GM23338 (cell line): ENCODE results near the gene ITGA1. TPM values are rescaled to one million over a fixed set of nuclear protein-coding genes. Genes with fewer than 3 reads are reported as not detected.

ENCODE experiments used
- ATAC-seq: fragments of 200-7000 bp; cut with Tn5 transposase; 3 replicates; pipeline ENCODE4 v1.9.1; 2020
- DNase-seq: peaks from one replicate; pipeline ENCODE4 v3.0.0-alpha.2; 2015; ENCODE audit warnings: low spot score
- H2AFZ ChIP-seq: fragments of 200-600 bp; sonication (generic); 2 replicates; pipeline ENCODE4 v1.8.0; 2016; ENCODE audit warnings: antibody characterized with exemption, mild to moderate bottlenecking, moderate library complexity
- H3F3A ChIP-seq: fragments of 200-600 bp; sonication (generic); replicated peaks from 2 replicates; pipeline ENCODE4 v1.8.0; 2017; ENCODE audit warnings: antibody characterized with exemption, mixed run types, low read depth
- H3K27ac ChIP-seq: fragments of 200-600 bp; sonication (generic); 2 replicates; pipeline ENCODE4 v1.6.1; 2016; ENCODE audit warnings: low read depth
- H3K27me3 ChIP-seq: fragments of 200-600 bp; sonication (generic); 2 replicates; pipeline ENCODE4 v1.8.0; 2016; ENCODE audit warnings: mild to moderate bottlenecking, mixed run types, moderate library complexity; ENCODE audit not compliant: insufficient read depth
- H3K36me3 ChIP-seq: fragments of 200-600 bp; sonication (generic); 2 replicates; pipeline ENCODE4 v1.8.0; 2016; ENCODE audit warnings: mild to moderate bottlenecking; ENCODE audit not compliant: insufficient read depth
- H3K4me1 ChIP-seq: fragments of 200-600 bp; sonication (generic); 2 replicates; pipeline ENCODE4 v1.8.0; 2016; ENCODE audit warnings: mild to moderate bottlenecking, moderate library complexity; ENCODE audit not compliant: insufficient read depth
- H3K4me2 ChIP-seq: fragments of 200-600 bp; sonication (generic); 2 replicates; pipeline ENCODE4 v1.7.1; 2017; ENCODE audit warnings: mixed run types
- H3K4me3 ChIP-seq: fragments of 200-600 bp; sonication (generic); 2 replicates; pipeline ENCODE4 v1.6.1; 2016; ENCODE audit warnings: mixed run types
- H3K79me2 ChIP-seq: fragments of 200-600 bp; sonication (generic); replicated peaks from 2 replicates; pipeline ENCODE4 v1.8.0; 2017; ENCODE audit warnings: mild to moderate bottlenecking; ENCODE audit not compliant: insufficient read depth
- H3K9me2 ChIP-seq: fragments of 200-600 bp; sonication (generic); 2 replicates; pipeline ENCODE4 v1.8.0; 2017; ENCODE audit not compliant: insufficient read depth
- H4K20me1 ChIP-seq: fragments of 200-600 bp; sonication (generic); replicated peaks from 2 replicates; pipeline ENCODE4 v1.8.0; 2017; ENCODE audit warnings: mild to moderate bottlenecking; ENCODE audit not compliant: insufficient read depth
- H3K27ac Mint-ChIP-seq: 2 replicates; pipeline ENCODE4 v1.8.0; 2020; ENCODE audit warnings: inconsistent platforms, mild to moderate bottlenecking, moderate library complexity, mixed read lengths
- H3K27me3 Mint-ChIP-seq: 3 replicates; pipeline ENCODE4 v1.8.0; 2022; ENCODE audit warnings: low read depth, mild to moderate bottlenecking, moderate library complexity, mixed read lengths, inconsistent platforms; ENCODE audit not compliant: insufficient read depth, poor library complexity
- H3K36me3 Mint-ChIP-seq: 3 replicates; pipeline ENCODE4 v1.8.0; 2021; ENCODE audit warnings: low read depth, mild to moderate bottlenecking, inconsistent platforms, moderate library complexity, mixed read lengths
- H3K4me1 Mint-ChIP-seq: 3 replicates; pipeline ENCODE4 v1.8.0; 2020; ENCODE audit warnings: mild to moderate bottlenecking, inconsistent platforms, mixed read lengths
- H3K4me3 Mint-ChIP-seq: 3 replicates; pipeline ENCODE4 v1.8.0; 2021; ENCODE audit warnings: moderate library complexity, mild to moderate bottlenecking, inconsistent platforms, mixed read lengths
- H3K9me3 Mint-ChIP-seq: 3 replicates; pipeline ENCODE4 v1.8.0; 2020; ENCODE audit warnings: moderate library complexity, mild to moderate bottlenecking, inconsistent platforms, mixed read lengths
- EZH2phosphoT487 ChIP-seq: fragments of 200-600 bp; sonication (generic); IDR thresholded peaks from one replicate; pipeline ENCODE4 v1.8.1; 2018; ENCODE audit warnings: antibody characterized with exemption; ENCODE audit not compliant: unreplicated experiment
- JUNB ChIP-seq: IDR thresholded peaks from one replicate; pipeline ENCODE4 v1.6.1; 2016; ENCODE audit warnings: antibody characterized with exemption; ENCODE audit not compliant: unreplicated experiment
- NANOG ChIP-seq: IDR thresholded peaks from 2 replicates; pipeline ENCODE4 v1.6.1; 2016; ENCODE audit warnings: antibody characterized with exemption, borderline replicate concordance
- POLR2AphosphoS5 ChIP-seq: IDR thresholded peaks from 2 replicates; pipeline ENCODE4 v1.6.1; 2016; ENCODE audit warnings: antibody characterized with exemption, low read depth
- STAT1 ChIP-seq: IDR thresholded peaks from one replicate; pipeline ENCODE4 v1.6.1; 2016; ENCODE audit warnings: antibody characterized with exemption; ENCODE audit not compliant: unreplicated experiment
- ZNF331 ChIP-seq: fragments of 250-450 bp; sonication (Bioruptor Pico); IDR thresholded peaks from 2 replicates; pipeline ENCODE4 v1.5.0; 2020; ENCODE audit warnings: low read depth, mild to moderate bottlenecking, moderate library complexity
- polyA plus RNA-seq: library from polyadenylated mRNA; unstranded; fragments of >200 nt; fragmentation: Nextera tagmentation; extraction: Ambion mirVana; gene quantifications from 2 replicates; pipeline ENCODE4 v1.2.1, GENCODE V29; 2016
- total RNA-seq: library from RNA; depleted of rRNA; stranded (reverse); fragments of >200 nt; shearing (Covaris generic); gene quantifications from 2 replicates; pipeline ENCODE4 v1.2.3, GENCODE V29; 2014
- TF ChIP-seq, protein P1 (sequence below), 2 experiments: fragments of 200-600 bp in 1 of 2; sonication (generic) in 1 of 2; conservative IDR thresholded peaks; 2 replicates each; pipeline versions ENCODE4 v1.5.1 to v1.6.1; 2016 to 2017; ENCODE audit warnings: antibody characterized with exemption in 2 of 2, low read depth in 2 of 2, mild to moderate bottlenecking in 2 of 2, moderate library complexity in 1 of 2
- TF ChIP-seq, protein P2 (sequence below): IDR thresholded peaks from one replicate; pipeline ENCODE4 v1.6.1; 2018; ENCODE audit warnings: antibody characterized with exemption; ENCODE audit not compliant: unreplicated experiment
- TF ChIP-seq, protein P3 (sequence below): IDR thresholded peaks from 2 replicates; pipeline ENCODE4 v1.6.1; 2016; ENCODE audit warnings: antibody characterized with exemption

ITGA1 gene
- total and polyA plus RNA-seq, 2 experiments from 2014 or later = 1.8 to 4.9 TPM

DNA sequence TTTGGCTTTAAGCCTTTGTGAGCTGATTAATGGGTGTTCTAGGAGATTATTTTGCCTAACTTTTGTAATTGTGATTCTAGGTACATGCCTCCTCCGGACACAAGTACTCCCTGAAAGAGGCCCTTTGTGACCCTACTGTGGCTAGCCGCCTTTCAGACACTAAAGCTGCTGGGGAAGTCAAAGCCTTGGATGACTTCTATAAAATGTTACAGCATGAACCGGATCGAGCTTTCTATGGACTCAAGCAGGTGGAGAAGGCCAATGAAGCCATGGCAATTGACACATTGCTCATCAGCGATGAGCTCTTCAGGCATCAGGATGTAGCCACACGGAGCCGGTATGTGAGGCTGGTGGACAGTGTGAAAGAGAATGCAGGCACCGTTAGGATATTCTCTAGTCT is 13.6 kb downstream of the ITGA1 start (continued):
- TF ChIP-seq JUNB (no peak), NANOG (no peak), STAT1 (no peak), POLR2AphosphoS5 (no peak), EZH2phosphoT487 (no peak), ZNF331 (CRISPR knock-in tag) (no peak)
- TF ChIP-seq, protein P1, sequence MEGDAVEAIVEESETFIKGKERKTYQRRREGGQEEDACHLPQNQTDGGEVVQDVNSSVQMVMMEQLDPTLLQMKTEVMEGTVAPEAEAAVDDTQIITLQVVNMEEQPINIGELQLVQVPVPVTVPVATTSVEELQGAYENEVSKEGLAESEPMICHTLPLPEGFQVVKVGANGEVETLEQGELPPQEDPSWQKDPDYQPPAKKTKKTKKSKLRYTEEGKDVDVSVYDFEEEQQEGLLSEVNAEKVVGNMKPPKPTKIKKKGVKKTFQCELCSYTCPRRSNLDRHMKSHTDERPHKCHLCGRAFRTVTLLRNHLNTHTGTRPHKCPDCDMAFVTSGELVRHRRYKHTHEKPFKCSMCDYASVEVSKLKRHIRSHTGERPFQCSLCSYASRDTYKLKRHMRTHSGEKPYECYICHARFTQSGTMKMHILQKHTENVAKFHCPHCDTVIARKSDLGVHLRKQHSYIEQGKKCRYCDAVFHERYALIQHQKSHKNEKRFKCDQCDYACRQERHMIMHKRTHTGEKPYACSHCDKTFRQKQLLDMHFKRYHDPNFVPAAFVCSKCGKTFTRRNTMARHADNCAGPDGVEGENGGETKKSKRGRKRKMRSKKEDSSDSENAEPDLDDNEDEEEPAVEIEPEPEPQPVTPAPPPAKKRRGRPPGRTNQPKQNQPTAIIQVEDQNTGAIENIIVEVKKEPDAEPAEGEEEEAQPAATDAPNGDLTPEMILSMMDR (conservative IDR thresholded peaks at IDR 0.05; ENCODE audit: low read depth in 2 of 2) = no peak
- TF ChIP-seq, protein P2, sequence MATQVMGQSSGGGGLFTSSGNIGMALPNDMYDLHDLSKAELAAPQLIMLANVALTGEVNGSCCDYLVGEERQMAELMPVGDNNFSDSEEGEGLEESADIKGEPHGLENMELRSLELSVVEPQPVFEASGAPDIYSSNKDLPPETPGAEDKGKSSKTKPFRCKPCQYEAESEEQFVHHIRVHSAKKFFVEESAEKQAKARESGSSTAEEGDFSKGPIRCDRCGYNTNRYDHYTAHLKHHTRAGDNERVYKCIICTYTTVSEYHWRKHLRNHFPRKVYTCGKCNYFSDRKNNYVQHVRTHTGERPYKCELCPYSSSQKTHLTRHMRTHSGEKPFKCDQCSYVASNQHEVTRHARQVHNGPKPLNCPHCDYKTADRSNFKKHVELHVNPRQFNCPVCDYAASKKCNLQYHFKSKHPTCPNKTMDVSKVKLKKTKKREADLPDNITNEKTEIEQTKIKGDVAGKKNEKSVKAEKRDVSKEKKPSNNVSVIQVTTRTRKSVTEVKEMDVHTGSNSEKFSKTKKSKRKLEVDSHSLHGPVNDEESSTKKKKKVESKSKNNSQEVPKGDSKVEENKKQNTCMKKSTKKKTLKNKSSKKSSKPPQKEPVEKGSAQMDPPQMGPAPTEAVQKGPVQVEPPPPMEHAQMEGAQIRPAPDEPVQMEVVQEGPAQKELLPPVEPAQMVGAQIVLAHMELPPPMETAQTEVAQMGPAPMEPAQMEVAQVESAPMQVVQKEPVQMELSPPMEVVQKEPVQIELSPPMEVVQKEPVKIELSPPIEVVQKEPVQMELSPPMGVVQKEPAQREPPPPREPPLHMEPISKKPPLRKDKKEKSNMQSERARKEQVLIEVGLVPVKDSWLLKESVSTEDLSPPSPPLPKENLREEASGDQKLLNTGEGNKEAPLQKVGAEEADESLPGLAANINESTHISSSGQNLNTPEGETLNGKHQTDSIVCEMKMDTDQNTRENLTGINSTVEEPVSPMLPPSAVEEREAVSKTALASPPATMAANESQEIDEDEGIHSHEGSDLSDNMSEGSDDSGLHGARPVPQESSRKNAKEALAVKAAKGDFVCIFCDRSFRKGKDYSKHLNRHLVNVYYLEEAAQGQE = no peak
- TF ChIP-seq, protein P3, sequence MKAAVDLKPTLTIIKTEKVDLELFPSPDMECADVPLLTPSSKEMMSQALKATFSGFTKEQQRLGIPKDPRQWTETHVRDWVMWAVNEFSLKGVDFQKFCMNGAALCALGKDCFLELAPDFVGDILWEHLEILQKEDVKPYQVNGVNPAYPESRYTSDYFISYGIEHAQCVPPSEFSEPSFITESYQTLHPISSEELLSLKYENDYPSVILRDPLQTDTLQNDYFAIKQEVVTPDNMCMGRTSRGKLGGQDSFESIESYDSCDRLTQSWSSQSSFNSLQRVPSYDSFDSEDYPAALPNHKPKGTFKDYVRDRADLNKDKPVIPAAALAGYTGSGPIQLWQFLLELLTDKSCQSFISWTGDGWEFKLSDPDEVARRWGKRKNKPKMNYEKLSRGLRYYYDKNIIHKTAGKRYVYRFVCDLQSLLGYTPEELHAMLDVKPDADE = no peak

DNA sequence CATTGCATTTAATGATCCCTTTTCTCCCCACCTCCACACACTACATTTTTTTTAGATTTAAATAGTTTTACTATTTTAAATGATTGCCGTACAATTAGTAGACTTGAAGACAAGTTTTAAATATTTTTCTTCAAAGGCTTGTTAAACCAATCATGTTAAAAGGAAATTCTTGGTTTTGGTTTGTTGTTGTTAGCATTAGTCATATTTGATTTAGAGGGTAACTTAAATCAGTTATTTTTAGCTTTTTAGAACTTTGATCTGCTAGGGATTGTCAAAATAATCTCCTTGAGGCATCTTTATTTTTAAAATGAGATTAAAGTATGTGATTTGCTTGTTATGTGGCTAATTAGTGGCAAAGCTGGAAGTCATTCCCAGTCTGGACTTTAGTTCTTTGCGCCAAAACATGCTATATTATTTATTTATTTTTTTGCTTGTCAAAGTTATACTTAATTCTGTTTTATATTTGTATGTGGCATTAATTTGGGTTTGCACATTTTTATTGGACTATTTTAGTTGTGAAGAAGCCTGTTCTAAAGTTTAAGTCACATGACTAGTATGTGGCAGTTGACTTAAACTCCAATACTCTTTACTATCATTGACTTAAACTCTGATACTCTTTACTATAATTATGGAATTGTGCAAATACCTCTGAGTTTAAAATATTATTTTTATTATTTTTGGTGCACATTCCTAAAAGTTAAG is 14.7 kb downstream of the ITGA1 start:
- Histone ChIP-seq H3K79me2 (peaks cover 52% of the 10 kb centered on the region), H2AFZ (no peak overlapping the region), H3K27ac (no peak overlapping the region), H3K9me2 (no peaks in the 10 kb centered on the region), H4K20me1 (no peaks in the 10 kb centered on the region), H3K4me2 (peak overlapping the region; percentile 87), H3K4me1 (peaks cover 47% of the 10 kb centered on the region), H3F3A (no peaks in the 10 kb centered on the region), H3K27me3 (no peaks in the 10 kb centered on the region), H3K36me3 (no peaks in the 10 kb centered on the region), H3K4me3 (peak overlapping the region; percentile 72)
- Mint-ChIP-seq H3K27ac (no peak overlapping the region), H3K27me3 (peaks cover 9% of the 10 kb centered on the region), H3K9me3 (no peaks in the 10 kb centered on the region), H3K4me1 (peaks cover 41% of the 10 kb centered on the region; the same call in 2 of the 3 replicates), H3K36me3 (peaks cover 25% of the 10 kb centered on the region; the same call in 2 of the 3 replicates), H3K4me3 (peak overlapping the region; percentile 93)
- DNase-seq (no peak), ATAC-seq (no peak)
- TF ChIP-seq, protein P3 = no peak
- no peak for TF ChIP-seq JUNB
- TF ChIP-seq, protein P1 (conservative IDR thresholded peaks at IDR 0.05; ENCODE audit: low read depth in 2 of 2) = no peak
